Panc1 (cell line): Measurements from ENCODE around the gene SAMD4B. TPM values are rescaled to one million over a fixed set of nuclear protein-coding genes. Genes with fewer than 3 reads are reported as not detected.
A peak's percentile ranks its signal among the peaks of the same experiment; 100 is the strongest.

Experiments used
- ATAC-seq: fragments of 200-7000 bp; cut with Tn5 transposase; 2 replicates; pipeline ENCODE4 v1.9.1; 2020; ENCODE audit warnings: mild to moderate bottlenecking, moderate library complexity
- BruUV-seq: library from RNA; stranded (reverse); fragments of 400-500 nt; replicated peaks from 2 replicates; lab custom pipeline; 2021; lab: Mats Ljungman, UMichigan
- CTCF ChIA-PET: fragments of 300-600 bp; sonication (Branson Sonifier 250); formaldehyde crosslinking; loops from one replicate; lab custom pipeline; 2022; ENCODE audit warnings: antibody characterized with exemption; lab: Charles Lee
- POLR2A ChIA-PET: fragments of 300-600 bp; sonication (Branson Sonifier 250); formaldehyde crosslinking; loops from one replicate; lab custom pipeline; 2022; ENCODE audit warnings: antibody characterized with exemption; lab: Charles Lee
- DNase-seq: peaks from one replicate; pipeline ENCODE4 v3.0.0-alpha.2; 2010; ENCODE audit warnings: low read depth, low spot score
- H3K27ac ChIP-seq: 2 replicates; pipeline ENCODE4 v1.5.1; 2011; ENCODE audit warnings: mild to moderate bottlenecking, low read length, inconsistent platforms
- H3K27me3 ChIP-seq: fragments of 200-500 bp; sonication (Bioruptor generic); 2 replicates; pipeline ENCODE4 v1.6.0; 2014; ENCODE audit warnings: low read length, inconsistent platforms; ENCODE audit not compliant: control insufficient read depth, insufficient read depth
- H3K36me3 ChIP-seq: fragments of 200-500 bp; sonication (Bioruptor generic); 2 replicates; pipeline ENCODE4 v1.5.1; 2014; ENCODE audit warnings: inconsistent platforms, mild to moderate bottlenecking, low read length, moderate library complexity; ENCODE audit not compliant: control insufficient read depth, insufficient read depth
- H3K4me1 ChIP-seq: 2 replicates; pipeline ENCODE4 v1.5.1; 2011; ENCODE audit warnings: inconsistent platforms, mild to moderate bottlenecking, low read length, moderate library complexity; ENCODE audit not compliant: control insufficient read depth, insufficient read depth
- H3K4me3 ChIP-seq, 2 experiments: 2 replicates each; pipeline ENCODE4 v1.5.1; 2011 to 2012; ENCODE audit warnings: low read depth in 2 of 2, low read length in 2 of 2, mild to moderate bottlenecking in 2 of 2, inconsistent platforms in 1 of 2, moderate library complexity in 1 of 2
- H3K9me3 ChIP-seq: fragments of 200-500 bp; sonication (Bioruptor generic); 2 replicates; pipeline ENCODE4 v1.5.1; 2014; ENCODE audit warnings: low read depth, mild to moderate bottlenecking, inconsistent platforms, low read length, moderate library complexity; ENCODE audit not compliant: control insufficient read depth, insufficient read depth
- POLR2AphosphoS5 ChIP-seq: IDR thresholded peaks from 2 replicates; pipeline ENCODE4 v1.6.1; 2012; ENCODE audit warnings: mild to moderate bottlenecking, low read depth, low read length, moderate library complexity
- SIN3A ChIP-seq: IDR thresholded peaks from 2 replicates; pipeline ENCODE4 v1.6.1; 2012; ENCODE audit warnings: low read depth, mild to moderate bottlenecking, low read length, moderate library complexity, borderline replicate concordance; ENCODE audit not compliant: insufficient read depth
- TCF7L2 ChIP-seq: IDR thresholded peaks from 2 replicates; pipeline ENCODE4 v1.6.1; 2011; ENCODE audit warnings: mild to moderate bottlenecking, low read depth, low read length, inconsistent platforms
- in situ Hi-C: cut with HindIII; loops from 2 replicates; pipeline ENCODE4 v1.10.0; 2016; ENCODE audit warnings: low sequenced_read_pairs, low pct_unique_long_range_greater_than_20kb
- intact Hi-C: fragments of 100-400 bp; cut with micrococcal nuclease; formaldehyde crosslinking; loops from one replicate; pipeline ENCODE4 v1.10.0; 2022; ENCODE audit not compliant: unreplicated experiment
- total RNA-seq: library from RNA; stranded (reverse); gene quantifications from one replicate; pipeline ENCODE4 v1.2.1, GENCODE V29; 2021; ENCODE audit not compliant: unreplicated experiment
- TF ChIP-seq, protein P1 (sequence below), 2 experiments: IDR thresholded peaks; 2 replicates each; pipeline ENCODE4 v1.6.1; 2011 to 2012; ENCODE audit warnings: low read depth in 2 of 2, control low read depth in 1 of 2, low read length in 1 of 2, mild to moderate bottlenecking in 1 of 2, moderate library complexity in 1 of 2; ENCODE audit not compliant: insufficient read depth in 1 of 2
- TF ChIP-seq, protein P2 (sequence below): fragments of 450-650 bp; IDR thresholded peaks from 2 replicates; pipeline ENCODE4 v1.5.1; 2017; ENCODE audit warnings: mild to moderate bottlenecking

The SAMD4B gene
- total RNA-seq, 1 experiment from 2014 or later = 1,339 TPM

DNA sequence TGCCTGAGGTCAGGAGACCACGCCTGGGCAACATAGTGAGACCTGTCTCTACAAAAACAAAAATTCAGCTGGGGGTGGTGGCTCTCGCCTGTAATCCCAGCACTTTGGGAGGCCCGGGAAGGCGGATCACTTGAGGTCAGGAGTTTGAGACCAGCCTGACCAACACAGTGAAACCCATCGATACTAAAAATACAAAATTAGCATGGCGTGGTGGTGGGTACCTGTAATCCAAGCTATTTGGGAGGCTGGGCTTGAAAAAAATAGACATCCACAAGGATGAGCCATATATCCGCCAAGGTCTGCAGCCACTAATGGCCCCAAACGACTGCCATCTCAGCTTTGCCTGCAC lies 90.4 kb downstream of the SAMD4B start:
- in situ Hi-C loops (no loop called here), intact Hi-C loops (no loop called here)
- POLR2A ChIA-PET = interaction anchor here (0.5 to 5.9 kb wide), 26 partner anchors 8 to 786 kb away, joined by 3 to 524 read pairs (median 4); partner anchors contain the start of genes PLEKHG2, SUPT5H, TIMM50 and TTC9B
- H3K36me3 ChIP-seq = peaks cover 27% of the 10 kb centered on the region
- H3K4me3 ChIP-seq = peak overlapping the region in 1 of 2 experiments; percentile 58; a peak in 2 of 4 replicates
- peaks cover 83% of the 10 kb centered on the region for H3K4me1 ChIP-seq
- ATAC-seq (no peak), DNase-seq (no peak)
- H3K9me3 ChIP-seq = no peaks in the 10 kb centered on the region
- H3K27me3 ChIP-seq = no peaks in the 10 kb centered on the region
- CTCF ChIA-PET = interaction anchor here (0.6 to 2.6 kb wide), 6 partner anchors 8 to 402 kb away, joined by 3 to 14 read pairs (median 6); partner anchors contain the start of genes PLEKHG2 and SAMD4B
- H3K27ac ChIP-seq = peak overlapping the region; percentile 84
- no TSS peak for BruUV-seq
- TF ChIP-seq POLR2AphosphoS5 = no peak
- TF ChIP-seq, protein P1, sequence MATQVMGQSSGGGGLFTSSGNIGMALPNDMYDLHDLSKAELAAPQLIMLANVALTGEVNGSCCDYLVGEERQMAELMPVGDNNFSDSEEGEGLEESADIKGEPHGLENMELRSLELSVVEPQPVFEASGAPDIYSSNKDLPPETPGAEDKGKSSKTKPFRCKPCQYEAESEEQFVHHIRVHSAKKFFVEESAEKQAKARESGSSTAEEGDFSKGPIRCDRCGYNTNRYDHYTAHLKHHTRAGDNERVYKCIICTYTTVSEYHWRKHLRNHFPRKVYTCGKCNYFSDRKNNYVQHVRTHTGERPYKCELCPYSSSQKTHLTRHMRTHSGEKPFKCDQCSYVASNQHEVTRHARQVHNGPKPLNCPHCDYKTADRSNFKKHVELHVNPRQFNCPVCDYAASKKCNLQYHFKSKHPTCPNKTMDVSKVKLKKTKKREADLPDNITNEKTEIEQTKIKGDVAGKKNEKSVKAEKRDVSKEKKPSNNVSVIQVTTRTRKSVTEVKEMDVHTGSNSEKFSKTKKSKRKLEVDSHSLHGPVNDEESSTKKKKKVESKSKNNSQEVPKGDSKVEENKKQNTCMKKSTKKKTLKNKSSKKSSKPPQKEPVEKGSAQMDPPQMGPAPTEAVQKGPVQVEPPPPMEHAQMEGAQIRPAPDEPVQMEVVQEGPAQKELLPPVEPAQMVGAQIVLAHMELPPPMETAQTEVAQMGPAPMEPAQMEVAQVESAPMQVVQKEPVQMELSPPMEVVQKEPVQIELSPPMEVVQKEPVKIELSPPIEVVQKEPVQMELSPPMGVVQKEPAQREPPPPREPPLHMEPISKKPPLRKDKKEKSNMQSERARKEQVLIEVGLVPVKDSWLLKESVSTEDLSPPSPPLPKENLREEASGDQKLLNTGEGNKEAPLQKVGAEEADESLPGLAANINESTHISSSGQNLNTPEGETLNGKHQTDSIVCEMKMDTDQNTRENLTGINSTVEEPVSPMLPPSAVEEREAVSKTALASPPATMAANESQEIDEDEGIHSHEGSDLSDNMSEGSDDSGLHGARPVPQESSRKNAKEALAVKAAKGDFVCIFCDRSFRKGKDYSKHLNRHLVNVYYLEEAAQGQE (IDR thresholded peaks at IDR 0.05; ENCODE audit: insufficient read depth in 1 of 2, low read depth in 2 of 2, low read length in 1 of 2) = no peak
- TF ChIP-seq TCF7L2 = no peak
- TF ChIP-seq, protein P2, sequence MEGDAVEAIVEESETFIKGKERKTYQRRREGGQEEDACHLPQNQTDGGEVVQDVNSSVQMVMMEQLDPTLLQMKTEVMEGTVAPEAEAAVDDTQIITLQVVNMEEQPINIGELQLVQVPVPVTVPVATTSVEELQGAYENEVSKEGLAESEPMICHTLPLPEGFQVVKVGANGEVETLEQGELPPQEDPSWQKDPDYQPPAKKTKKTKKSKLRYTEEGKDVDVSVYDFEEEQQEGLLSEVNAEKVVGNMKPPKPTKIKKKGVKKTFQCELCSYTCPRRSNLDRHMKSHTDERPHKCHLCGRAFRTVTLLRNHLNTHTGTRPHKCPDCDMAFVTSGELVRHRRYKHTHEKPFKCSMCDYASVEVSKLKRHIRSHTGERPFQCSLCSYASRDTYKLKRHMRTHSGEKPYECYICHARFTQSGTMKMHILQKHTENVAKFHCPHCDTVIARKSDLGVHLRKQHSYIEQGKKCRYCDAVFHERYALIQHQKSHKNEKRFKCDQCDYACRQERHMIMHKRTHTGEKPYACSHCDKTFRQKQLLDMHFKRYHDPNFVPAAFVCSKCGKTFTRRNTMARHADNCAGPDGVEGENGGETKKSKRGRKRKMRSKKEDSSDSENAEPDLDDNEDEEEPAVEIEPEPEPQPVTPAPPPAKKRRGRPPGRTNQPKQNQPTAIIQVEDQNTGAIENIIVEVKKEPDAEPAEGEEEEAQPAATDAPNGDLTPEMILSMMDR = no peak
- no peak for TF ChIP-seq SIN3A

DNA sequence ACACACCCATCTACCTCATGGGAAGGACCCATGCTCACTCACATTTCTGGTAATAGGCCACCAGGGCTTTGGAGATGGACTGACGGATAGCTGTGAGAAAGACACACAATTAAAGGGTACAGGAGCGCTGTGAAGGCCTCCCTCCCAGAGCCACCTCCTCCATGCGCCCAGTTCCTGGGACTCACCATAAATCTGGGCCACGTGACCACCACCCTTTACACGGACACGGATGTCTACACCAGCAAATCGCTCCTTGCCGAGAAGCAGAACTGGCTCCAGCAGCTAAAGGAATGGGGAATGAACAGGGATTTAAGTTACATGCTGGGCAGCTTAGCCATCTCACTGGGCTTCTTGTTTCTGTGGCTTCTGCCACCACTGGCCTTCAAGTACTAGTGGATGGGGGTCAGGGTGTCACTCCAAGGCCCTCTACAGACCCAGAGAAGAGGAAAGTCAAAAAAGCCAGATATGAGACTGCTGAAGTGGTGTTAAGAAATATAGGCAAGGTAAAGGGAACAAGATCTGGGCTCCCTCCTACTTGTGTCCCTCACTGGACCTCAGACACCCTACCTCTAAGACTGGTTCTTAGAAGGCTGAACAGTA lies 91.4 kb downstream of the SAMD4B start:
- in situ Hi-C loops = no loop called here

More for the DNA sequence above, 91.4 kb downstream of the SAMD4B start:
- CTCF ChIA-PET = interaction anchor here (0.7 to 1.4 kb wide), 4 partner anchors 10 to 59 kb away, joined by 3 to 9 read pairs (median 4); partner anchors contain the start of gene SUPT5H
- intact Hi-C loops = no loop called here
- peak overlapping the region; percentile 84 for H3K27ac ChIP-seq
- H3K4me1 ChIP-seq = peaks cover 83% of the 10 kb centered on the region
- no TSS peak for BruUV-seq
- no peaks in the 10 kb centered on the region for H3K9me3 ChIP-seq
- POLR2A ChIA-PET = interaction anchor here (0.5 to 5.9 kb wide), 22 partner anchors 10 to 785 kb away, joined by 3 to 524 read pairs (median 6); partner anchors contain the start of genes DYRK1B, EID2B, PLEKHG2 and SAMD4B
- no peaks in the 10 kb centered on the region for H3K27me3 ChIP-seq
- no peak for DNase-seq
- no peak for ATAC-seq
- peak overlapping the region; percentile 29 to 58 for H3K4me3 ChIP-seq
- TF ChIP-seq TCF7L2 = no peak
- no peak for TF ChIP-seq SIN3A
- no peak for TF ChIP-seq POLR2AphosphoS5
- TF ChIP-seq, protein P1 (IDR thresholded peaks at IDR 0.05; ENCODE audit: insufficient read depth in 1 of 2, low read depth in 2 of 2, low read length in 1 of 2) = no peak
- TF ChIP-seq, protein P2 = no peak
- H3K36me3 ChIP-seq = peaks cover 27% of the 10 kb centered on the region
